Spleen (tissue), 7 donors: ENCODE measurements around the gene SPEN.

Experiments used
- CTCF ChIP-seq, 11 experiments: fragments of 200-600 bp in 7 of 11; fragments of 450-650 bp in 4 of 11; sonication (generic) in 4 of 11; IDR thresholded peaks in 8 of 11; conservative IDR thresholded peaks in 3 of 11; 1 replicate in 7 of 11; 2 replicates in 4 of 11; pipeline versions ENCODE4 v1.4.0 to v1.8.0; 2016 to 2021; ENCODE audit warnings: antibody characterized with exemption in 11 of 11, inconsistent platforms in 4 of 11, mild to moderate bottlenecking in 1 of 11
- POLR2A ChIP-seq, 3 donors: fragments of 450-650 bp; IDR thresholded peaks; one replicate each; pipeline ENCODE4 v1.5.1; 2017; ENCODE audit warnings: antibody characterized with exemption in 3 of 3, mild to moderate bottlenecking in 1 of 3
- POLR2AphosphoS5 ChIP-seq, 3 donors: sonication (generic); formaldehyde crosslinking; IDR thresholded peaks; one replicate each; pipeline ENCODE4 v1.5.1; 2017; ENCODE audit warnings: antibody characterized with exemption in 3 of 3
- donor health status: DM: no; HTN: no; CAD: no; lungs with moderate emphysema.
- donor health status: DM: no; HTN: no; CAD: no.
- donor health status: DM: no; HTN: no; CAD: no.

GRCh38 chr1:15870421-15870820 is 22.9 kb downstream of the SPEN start:
- TF ChIP-seq POLR2A (IDR thresholded peaks at IDR 0.05): no peak
- no peak for TF ChIP-seq CTCF (IDR thresholded peaks at IDR 0.05 in 8 of 11, conservative IDR thresholded peaks at IDR 0.05 in 3 of 11)
- TF ChIP-seq POLR2AphosphoS5 (IDR thresholded peaks at IDR 0.05): no peak
